NCI-H345 (cell line): ENCODE measurements around the gene AMOTL1.

ENCODE experiments used
- DNase-seq: peaks from one replicate; lab custom pipeline; 2025; lab: John Stamatoyannopoulos, UW

Gene AMOTL1

GRCh38 chr11:94746721-94747120, 21.4 kb upstream of the AMOTL1 start:
- no peak for DNase-seq

GRCh38 chr11:94747146-94747545, 21.0 kb upstream of the AMOTL1 start:
- no peak for DNase-seq

GRCh38 chr11:94747601-94748041, 20.5 kb upstream of the AMOTL1 start:
- DNase-seq: no peak

- no peak for DNase-seq
These were observed 18.8 kb upstream of the AMOTL1 start for GRCh38 chr11:94749369-94749768.

GRCh38 chr11:94750319-94751217, 17.6 kb upstream of the AMOTL1 start:
- DNase-seq: no peak

GRCh38 chr11:94751218-94751609, 16.9 kb upstream of the AMOTL1 start:
- no peak for DNase-seq

- no peak for DNase-seq
These were observed 16.4 kb upstream of the AMOTL1 start for GRCh38 chr11:94751786-94752185.

GRCh38 chr11:94753630-94754029, 14.5 kb upstream of the AMOTL1 start:
- no peak for DNase-seq

- no peak for DNase-seq
These were observed 13.8 kb upstream of the AMOTL1 start for GRCh38 chr11:94754335-94754734.

- no peak for DNase-seq
These were observed 13.3 kb upstream of the AMOTL1 start for GRCh38 chr11:94754819-94755218.

GRCh38 chr11:94755494-94755893, 12.7 kb upstream of the AMOTL1 start:
- DNase-seq: no peak

GRCh38 chr11:94757037-94757735, 11.0 kb upstream of the AMOTL1 start:
- DNase-seq: no peak

- DNase-seq: no peak
These were observed 9.5 kb upstream of the AMOTL1 start for GRCh38 chr11:94758666-94759065.

GRCh38 chr11:94759522-94759921, 8.6 kb upstream of the AMOTL1 start:
- DNase-seq: no peak

- no peak for DNase-seq
These were observed 7.9 kb upstream of the AMOTL1 start for GRCh38 chr11:94760296-94760695.

- DNase-seq: no peak
These were observed 5.9 kb upstream of the AMOTL1 start for GRCh38 chr11:94762208-94762607.

- no peak for DNase-seq
These were observed 5.2 kb upstream of the AMOTL1 start for GRCh38 chr11:94762995-94763394.

- DNase-seq: no peak
These were observed 1.4 kb upstream of the AMOTL1 start for GRCh38 chr11:94766713-94767206.

- DNase-seq: no peak
These were observed 865 bp upstream of the AMOTL1 start for GRCh38 chr11:94767291-94767690.

GRCh38 chr11:94768602-94769541, 716 bp downstream of the AMOTL1 start:
- DNase-seq: peak; percentile 44

- DNase-seq: no peak
These were observed 1.7 kb downstream of the AMOTL1 start for GRCh38 chr11:94769880-94770279.

GRCh38 chr11:94770563-94771120, 2.5 kb downstream of the AMOTL1 start:
- no peak for DNase-seq
